Caco-2 (cell line): Measurements from ENCODE around the gene SSBP2. TPM values are rescaled to one million over a fixed set of nuclear protein-coding genes. Genes with fewer than 3 reads are reported as not detected.
"Not testable (repeated sequence)": the region's sequence is repeated elsewhere in the genome, so short reads cannot be mapped to it uniquely, and the experiment has no call there.

Source experiments
- BruUV-seq: library from RNA; stranded (reverse); fragments of 400-500 nt; replicated peaks from 2 replicates; lab custom pipeline; 2021; lab: Mats Ljungman, UMichigan
- CTCF ChIA-PET: fragments of 300-600 bp; sonication (Branson Sonifier 250); formaldehyde crosslinking; loops from one replicate; lab custom pipeline; 2022; ENCODE audit warnings: antibody characterized with exemption; lab: Charles Lee
- POLR2A ChIA-PET: fragments of 300-600 bp; sonication (Branson Sonifier 250); formaldehyde crosslinking; loops from one replicate; lab custom pipeline; 2022; ENCODE audit warnings: antibody characterized with exemption; lab: Charles Lee
- DNase-seq, 2 experiments: peaks; one replicate each; pipeline versions ENCODE4 v3.0.0 to v3.0.0-alpha.2; 2020 to 2022
- H3K27me3 ChIP-seq: replicated peaks from 2 replicates; pipeline ENCODE4 v1.6.0; 2011; ENCODE audit warnings: low read length; ENCODE audit not compliant: control insufficient read depth, insufficient read depth
- H3K36me3 ChIP-seq: 2 replicates; pipeline ENCODE4 v1.5.1; 2011; ENCODE audit warnings: low read length; ENCODE audit not compliant: control insufficient read depth, insufficient read depth
- H3K4me1 ChIP-seq: fragments of 250-450 bp; sonication (Bioruptor Pico); 2 replicates; pipeline ENCODE4 v1.5.1; 2020; ENCODE audit warnings: mild to moderate bottlenecking
- H3K4me3 ChIP-seq: 2 replicates; pipeline ENCODE4 v1.5.1; 2011; ENCODE audit warnings: low read depth, mild to moderate bottlenecking, control low read depth, low read length
- H3K9me3 ChIP-seq: fragments of 250-450 bp; sonication (Bioruptor Pico); 2 replicates; pipeline ENCODE4 v1.5.1; 2020; ENCODE audit warnings: mild to moderate bottlenecking, moderate library complexity
- H3K27ac Mint-ChIP-seq: one replicate; pipeline ENCODE4 v1.8.0; 2022; ENCODE audit warnings: mixed read lengths; ENCODE audit not compliant: unreplicated experiment
- H3K27me3 Mint-ChIP-seq: one replicate; pipeline ENCODE4 v1.8.0; 2022; ENCODE audit warnings: mixed read lengths; ENCODE audit not compliant: insufficient read depth, unreplicated experiment
- H3K36me3 Mint-ChIP-seq: one replicate; pipeline ENCODE4 v1.8.0; 2022; ENCODE audit warnings: mild to moderate bottlenecking, mixed read lengths; ENCODE audit not compliant: insufficient read depth, unreplicated experiment
- H3K4me1 Mint-ChIP-seq: one replicate; pipeline ENCODE4 v1.8.0; 2022; ENCODE audit warnings: low read depth, mixed read lengths; ENCODE audit not compliant: unreplicated experiment
- H3K4me3 Mint-ChIP-seq: one replicate; pipeline ENCODE4 v1.8.0; 2022; ENCODE audit warnings: mild to moderate bottlenecking, moderate library complexity, mixed read lengths; ENCODE audit not compliant: unreplicated experiment
- H3K9me3 Mint-ChIP-seq: one replicate; pipeline ENCODE4 v1.8.0; 2022; ENCODE audit warnings: mixed read lengths; ENCODE audit not compliant: unreplicated experiment
- CTCF ChIP-seq, 2 experiments: fragments of 200-600 bp in 1 of 2; IDR thresholded peaks; 1 replicate in 1 of 2; 2 replicates in 1 of 2; pipeline versions ENCODE4 v1.5.1 to v1.8.0; 2011 to 2022; ENCODE audit warnings: antibody characterized with exemption in 1 of 2, control low read depth in 1 of 2, inconsistent platforms in 1 of 2, low read depth in 1 of 2, low read length in 1 of 2, mild to moderate bottlenecking in 1 of 2, moderate library complexity in 1 of 2; ENCODE audit not compliant: insufficient read depth in 1 of 2, severe bottlenecking in 1 of 2, unreplicated experiment in 1 of 2
- intact Hi-C: fragments of 100-400 bp; cut with micrococcal nuclease; formaldehyde crosslinking; loops from one replicate; pipeline ENCODE4 v1.10.0; 2022; ENCODE audit not compliant: unreplicated experiment
- total RNA-seq: library from RNA; stranded (reverse); gene quantifications from 2 replicates; pipeline ENCODE4 v1.2.3, GENCODE V29; 2022

SSBP2 gene
- total RNA-seq, 1 experiment from 2014 or later: 2.5 TPM

- no TSS peak for BruUV-seq
- no peaks in the 10 kb centered on the region for H3K9me3 Mint-ChIP-seq
- ChIA-PET POLR2A (no interaction called here), CTCF (no interaction called here)
- DNase-seq: no peak
- intact Hi-C loops: no loop called here
- H3K36me3 ChIP-seq: no peaks in the 10 kb centered on the region
- TF ChIP-seq CTCF (IDR thresholded peaks at IDR 0.05; ENCODE audit: insufficient read depth in 1 of 2, low read depth in 1 of 2, low read length in 1 of 2, severe bottlenecking in 1 of 2, unreplicated experiment in 1 of 2): no peak
- H3K4me3 Mint-ChIP-seq: no peak overlapping the region
- H3K4me3 ChIP-seq: no peak overlapping the region
- peaks cover 19% of the 10 kb centered on the region for H3K4me1 Mint-ChIP-seq
- H3K36me3 Mint-ChIP-seq: no peaks in the 10 kb centered on the region
- peaks cover 26% of the 10 kb centered on the region for H3K4me1 ChIP-seq
- H3K27me3 ChIP-seq: no peaks in the 10 kb centered on the region
- H3K27ac Mint-ChIP-seq: no peak overlapping the region
- no peaks in the 10 kb centered on the region for H3K9me3 ChIP-seq
- no peaks in the 10 kb centered on the region for H3K27me3 Mint-ChIP-seq
Measured at GRCh38 chr5:81409361-81409760, 341.5 kb downstream of the SSBP2 start.

- TF ChIP-seq CTCF (IDR thresholded peaks at IDR 0.05; ENCODE audit: insufficient read depth in 1 of 2, low read depth in 1 of 2, low read length in 1 of 2, severe bottlenecking in 1 of 2, unreplicated experiment in 1 of 2): no peak
- no TSS peak for BruUV-seq
- no peaks in the 10 kb centered on the region for H3K27me3 Mint-ChIP-seq
- DNase-seq: no peak
- no peak overlapping the region for H3K27ac Mint-ChIP-seq
- peaks cover 19% of the 10 kb centered on the region for H3K4me1 Mint-ChIP-seq
- Histone ChIP-seq H3K36me3 (no peaks in the 10 kb centered on the region), H3K4me1 (peaks cover 26% of the 10 kb centered on the region), H3K4me3 (no peak overlapping the region), H3K27me3 (no peaks in the 10 kb centered on the region), H3K9me3 (no peaks in the 10 kb centered on the region)
- H3K4me3 Mint-ChIP-seq: no peak overlapping the region
- H3K9me3 Mint-ChIP-seq: no peaks in the 10 kb centered on the region
- POLR2A ChIA-PET: no interaction called here
- intact Hi-C loops: no loop called here
- no peaks in the 10 kb centered on the region for H3K36me3 Mint-ChIP-seq
- CTCF ChIA-PET: no interaction called here
Measured at GRCh38 chr5:81408496-81408895, 342.4 kb downstream of the SSBP2 start.

- H3K36me3 Mint-ChIP-seq, H3K27me3 ChIP-seq, intact Hi-C loops, H3K9me3 Mint-ChIP-seq, CTCF ChIA-PET, DNase-seq, H3K9me3 ChIP-seq, H3K27ac Mint-ChIP-seq, H3K4me3 ChIP-seq, POLR2A ChIA-PET, BruUV-seq, H3K36me3 ChIP-seq, H3K27me3 Mint-ChIP-seq, H3K4me3 Mint-ChIP-seq: not testable (repeated sequence)
- H3K4me1 ChIP-seq: peaks cover 26% of the 10 kb centered on the region
- peaks cover 19% of the 10 kb centered on the region for H3K4me1 Mint-ChIP-seq
Measured at GRCh38 chr5:81407811-81408210, 343.1 kb downstream of the SSBP2 start.
